Natural killer cell treated with Interleukin-12 subunit alpha and Interleukin-12 subunit beta and Interleukin-15 and Interleukin-18, amount 100 ng/mL, for 72 hours (primary cell): Measurements from ENCODE around the gene CNTN4. TPM values are rescaled to one million over a fixed set of nuclear protein-coding genes. Genes with fewer than 3 reads are reported as not detected.

Source experiments
- ATAC-seq, 2 donors: fragments of 150-1000 bp; cut with Tn5 transposase in 1 of 2; sonication (Bioruptor Pico), chemical (Tn5 transposase) in 1 of 2; 2 replicates each; pipeline ENCODE4 v1.10.0; 2021
- DNase-seq: peaks from one replicate; pipeline ENCODE4 v3.0.0; 2022; ENCODE audit warnings: low spot score
- H3K27ac Mint-ChIP-seq, 2 donors: 1 replicate in 1 of 2; 2 replicates in 1 of 2; pipeline ENCODE4 v1.8.0; 2022; ENCODE audit warnings: mixed read lengths in 2 of 2, mild to moderate bottlenecking in 1 of 2, moderate library complexity in 1 of 2
- H3K27me3 Mint-ChIP-seq, 2 donors: 1 replicate in 1 of 2; 2 replicates in 1 of 2; pipeline ENCODE4 v1.8.0; 2022; ENCODE audit warnings: mixed read lengths in 2 of 2
- H3K36me3 Mint-ChIP-seq: one replicate; pipeline ENCODE4 v1.8.0; 2022; ENCODE audit warnings: mixed read lengths
- H3K4me1 Mint-ChIP-seq, 2 donors: 1 replicate in 1 of 2; 2 replicates in 1 of 2; pipeline ENCODE4 v1.8.0; 2022; ENCODE audit warnings: low read depth in 2 of 2, mixed read lengths in 2 of 2, mild to moderate bottlenecking in 1 of 2
- H3K4me3 Mint-ChIP-seq: one replicate; pipeline ENCODE4 v1.8.0; 2022; ENCODE audit warnings: mixed read lengths
- H3K9me3 Mint-ChIP-seq: 2 replicates; pipeline ENCODE4 v1.8.0; 2022; ENCODE audit warnings: mixed read lengths
- total RNA-seq, 2 donors: library from RNA; stranded (reverse); gene quantifications; one replicate each; pipeline ENCODE4 v1.2.3, GENCODE V29; 2022

Gene CNTN4
- total RNA-seq, 2 donors from 2014 or later, result not detected

GRCh38 chr3:3071136-3071535, 972.5 kb downstream of the CNTN4 start:
- ATAC-seq (no peak), DNase-seq (no peak)
- H3K4me3 Mint-ChIP-seq, result no peak overlapping the region
- no peaks in the 10 kb centered on the region for H3K36me3 Mint-ChIP-seq
- no peak overlapping the region for H3K27ac Mint-ChIP-seq
- no peaks in the 10 kb centered on the region for H3K9me3 Mint-ChIP-seq
- no peaks in the 10 kb centered on the region for H3K4me1 Mint-ChIP-seq
- H3K27me3 Mint-ChIP-seq, result no peaks in the 10 kb centered on the region

DNA sequence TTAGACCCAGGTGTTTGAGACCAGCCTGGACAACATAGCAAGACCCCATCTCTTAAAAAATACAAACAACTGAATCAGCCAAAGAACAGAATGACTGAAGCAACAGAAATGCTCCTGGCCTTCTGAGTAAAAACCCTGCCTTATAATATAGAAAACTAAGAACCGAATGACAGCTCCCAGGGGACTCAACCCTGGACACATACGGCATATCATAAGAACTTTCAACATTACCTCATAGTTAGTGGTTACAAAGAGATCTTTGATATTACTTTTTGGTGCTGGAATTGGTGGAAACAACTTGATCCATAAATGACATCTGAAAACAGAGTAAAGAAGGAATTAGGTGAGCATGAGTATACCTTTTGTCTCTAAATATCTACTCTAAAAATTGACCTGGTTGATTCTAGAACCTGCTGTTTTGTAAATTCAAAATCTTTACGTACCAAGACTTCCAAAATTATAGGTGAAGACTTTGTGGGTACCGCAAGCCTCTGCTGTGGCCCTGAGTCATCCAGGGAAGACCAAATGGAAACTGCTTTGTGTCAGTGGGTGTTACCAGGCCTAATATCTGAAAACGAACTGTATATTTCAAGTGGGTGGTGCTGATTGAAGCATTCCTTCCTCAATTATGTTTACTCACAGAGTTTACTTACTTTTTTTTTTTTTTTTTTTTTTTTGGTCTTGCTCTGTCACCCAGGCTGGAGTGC, 976.0 kb downstream of the CNTN4 start:
- Mint-ChIP-seq H3K4me1 (no peaks in the 10 kb centered on the region), H3K27ac (no peak overlapping the region), H3K27me3 (peaks cover 0 to 3% of the 10 kb centered on the region in 2 donors), H3K36me3 (no peaks in the 10 kb centered on the region), H3K4me3 (no peak overlapping the region), H3K9me3 (no peaks in the 10 kb centered on the region)
- no peak for ATAC-seq
- no peak for DNase-seq

- Mint-ChIP-seq H3K27me3 (peaks cover 0 to 9% of the 10 kb centered on the region in 2 donors), H3K4me3 (no peak overlapping the region), H3K9me3 (no peaks in the 10 kb centered on the region), H3K4me1 (no peaks in the 10 kb centered on the region), H3K36me3 (no peaks in the 10 kb centered on the region), H3K27ac (no peak overlapping the region)
- DNase-seq (no peak), ATAC-seq (no peak)
Measured at GRCh38 chr3:3080309-3080708, 981.6 kb downstream of the CNTN4 start.

GRCh38 chr3:3081381-3082233, 982.9 kb downstream of the CNTN4 start:
- ATAC-seq (no peak), DNase-seq (no peak)
- no peaks in the 10 kb centered on the region for H3K9me3 Mint-ChIP-seq
- H3K4me3 Mint-ChIP-seq, result no peak overlapping the region
- no peaks in the 10 kb centered on the region for H3K36me3 Mint-ChIP-seq
- peaks cover 0 to 2% of the 10 kb centered on the region in 2 donors for H3K4me1 Mint-ChIP-seq
- H3K27ac Mint-ChIP-seq, result no peak overlapping the region
- H3K27me3 Mint-ChIP-seq, result peaks cover 0 to 10% of the 10 kb centered on the region in 2 donors

GRCh38 chr3:3082234-3082924, 983.7 kb downstream of the CNTN4 start:
- DNase-seq, result no peak
- H3K9me3 Mint-ChIP-seq, result no peaks in the 10 kb centered on the region
- H3K27ac Mint-ChIP-seq, result no peak overlapping the region
- peaks cover 0 to 12% of the 10 kb centered on the region in 2 donors for H3K27me3 Mint-ChIP-seq
- no peak overlapping the region for H3K4me3 Mint-ChIP-seq
- H3K36me3 Mint-ChIP-seq, result no peaks in the 10 kb centered on the region
- peaks cover 0 to 2% of the 10 kb centered on the region in 2 donors for H3K4me1 Mint-ChIP-seq
- no peak for ATAC-seq

GRCh38 chr3:3084890-3085289, 986.2 kb downstream of the CNTN4 start:
- Mint-ChIP-seq H3K4me3 (no peak overlapping the region), H3K9me3 (no peaks in the 10 kb centered on the region), H3K27ac (no peak overlapping the region), H3K4me1 (peaks cover 0 to 2% of the 10 kb centered on the region in 2 donors), H3K36me3 (no peaks in the 10 kb centered on the region), H3K27me3 (peaks cover 0 to 12% of the 10 kb centered on the region in 2 donors)
- ATAC-seq (no peak), DNase-seq (no peak)

GRCh38 chr3:3085782-3086181, 987.1 kb downstream of the CNTN4 start:
- Mint-ChIP-seq H3K9me3 (no peaks in the 10 kb centered on the region), H3K4me3 (no peak overlapping the region), H3K36me3 (no peaks in the 10 kb centered on the region), H3K4me1 (peaks cover 0 to 2% of the 10 kb centered on the region in 2 donors), H3K27me3 (peaks cover 0 to 13% of the 10 kb centered on the region in 2 donors), H3K27ac (peak overlapping the region in 1 of 2 donors; percentile 24)
- ATAC-seq (no peak), DNase-seq (no peak)

- H3K4me1 Mint-ChIP-seq, result peaks cover 0 to 2% of the 10 kb centered on the region in 2 donors
- H3K27ac Mint-ChIP-seq, result peak overlapping the region in 1 of 2 donors; percentile 24
- H3K9me3 Mint-ChIP-seq, result no peaks in the 10 kb centered on the region
- H3K36me3 Mint-ChIP-seq, result no peaks in the 10 kb centered on the region
- DNase-seq (no peak), ATAC-seq (no peak)
- no peak overlapping the region for H3K4me3 Mint-ChIP-seq
- H3K27me3 Mint-ChIP-seq, result peaks cover 0 to 17% of the 10 kb centered on the region in 2 donors
Measured at GRCh38 chr3:3086239-3086638, 987.6 kb downstream of the CNTN4 start.

DNA sequence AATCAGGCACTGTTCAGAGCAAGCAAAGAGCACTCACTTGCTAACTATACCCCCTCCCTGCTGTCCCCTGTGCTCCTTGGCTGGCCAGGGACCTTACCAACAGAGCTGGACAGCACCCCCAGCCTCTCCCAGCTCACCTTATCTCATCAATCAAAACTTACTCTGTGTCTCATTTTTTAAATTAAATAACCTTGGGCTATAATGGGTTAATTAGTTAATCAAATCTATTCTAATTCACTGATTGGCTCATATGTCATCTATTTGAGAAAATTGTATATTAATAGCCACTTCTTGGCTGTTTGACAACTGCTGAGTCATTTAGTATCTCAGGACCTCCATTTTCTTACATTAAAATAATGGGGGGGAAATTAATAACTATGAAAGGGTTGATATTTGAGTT, 988.6 kb downstream of the CNTN4 start:
- no peaks in the 10 kb centered on the region for H3K9me3 Mint-ChIP-seq
- peaks cover 0 to 17% of the 10 kb centered on the region in 2 donors for H3K27me3 Mint-ChIP-seq
- H3K36me3 Mint-ChIP-seq, result no peaks in the 10 kb centered on the region
- ATAC-seq (no peak), DNase-seq (no peak)
- H3K27ac Mint-ChIP-seq, result no peak overlapping the region
- H3K4me1 Mint-ChIP-seq, result peaks cover 0 to 2% of the 10 kb centered on the region in 2 donors
- H3K4me3 Mint-ChIP-seq, result no peak overlapping the region

DNA sequence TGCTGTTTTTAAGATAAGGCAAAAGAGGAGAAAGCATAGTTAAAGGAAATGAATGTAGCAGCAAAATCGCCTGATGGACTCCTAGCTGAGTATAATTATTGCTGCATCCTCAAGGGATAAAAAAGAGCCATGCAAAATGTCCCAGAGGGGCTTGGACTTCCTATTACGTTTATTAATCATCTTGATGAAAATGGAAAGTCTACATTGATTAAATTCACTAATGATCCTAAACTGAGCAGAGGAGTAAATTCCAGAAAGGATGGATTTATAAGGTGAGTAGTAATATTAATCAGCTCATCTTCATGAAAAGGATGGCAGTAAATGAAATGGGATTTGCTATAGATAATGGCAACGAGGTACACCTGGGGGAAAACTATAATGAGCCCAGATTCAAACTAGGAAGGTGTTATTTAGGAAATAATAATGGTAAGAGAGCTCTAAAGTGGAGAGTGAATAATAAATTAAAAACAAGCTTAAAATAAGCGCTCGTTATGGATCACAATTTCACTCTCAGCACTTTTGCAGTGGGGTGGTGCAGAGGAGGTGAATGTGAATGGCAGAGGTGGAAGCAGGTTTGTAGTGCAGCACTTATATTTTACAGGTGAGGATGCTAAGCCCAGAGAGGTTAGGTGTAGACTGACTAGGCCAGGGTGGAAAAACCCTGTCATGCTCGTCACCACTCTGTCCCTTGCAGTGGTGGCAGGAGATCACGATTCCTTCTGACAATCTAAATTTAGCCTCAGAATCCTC, 989.2 kb downstream of the CNTN4 start:
- no peak for ATAC-seq
- H3K27ac Mint-ChIP-seq, result no peak overlapping the region

GRCh38 chr3:3089017-3089416, 990.4 kb downstream of the CNTN4 start:
- H3K4me1 Mint-ChIP-seq, result peaks cover 0 to 2% of the 10 kb centered on the region in 2 donors
- H3K27ac Mint-ChIP-seq, result no peak overlapping the region
- no peaks in the 10 kb centered on the region for H3K36me3 Mint-ChIP-seq
- no peaks in the 10 kb centered on the region for H3K9me3 Mint-ChIP-seq
- ATAC-seq (no peak), DNase-seq (no peak)
- no peak overlapping the region for H3K4me3 Mint-ChIP-seq
- peaks cover 0 to 16% of the 10 kb centered on the region in 2 donors for H3K27me3 Mint-ChIP-seq

More for the DNA sequence above, 989.2 kb downstream of the CNTN4 start:
- Mint-ChIP-seq H3K27me3 (peaks cover 0 to 18% of the 10 kb centered on the region in 2 donors), H3K4me3 (no peak overlapping the region), H3K4me1 (peaks cover 0 to 2% of the 10 kb centered on the region in 2 donors), H3K9me3 (no peaks in the 10 kb centered on the region), H3K36me3 (no peaks in the 10 kb centered on the region)
- DNase-seq, result no peak

DNA sequence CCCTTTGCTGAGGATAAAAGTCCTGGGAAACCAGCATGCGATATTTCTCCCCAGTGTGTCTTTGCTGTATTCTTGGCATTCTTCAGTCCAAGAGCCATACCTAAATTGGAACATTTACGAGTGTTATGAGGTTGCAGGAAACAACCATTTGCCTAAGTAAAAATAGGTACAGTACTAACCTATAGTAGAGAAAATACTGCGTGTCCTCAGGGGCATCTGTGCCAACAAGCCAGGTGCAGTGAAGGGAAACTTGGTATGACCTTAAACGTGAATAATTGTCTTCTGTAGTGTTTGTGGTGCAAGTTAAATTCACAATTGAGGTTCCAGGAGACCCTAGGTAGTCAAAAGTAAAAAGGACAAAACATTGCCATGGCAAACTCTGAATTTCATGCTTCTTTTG, 999.3 kb downstream of the CNTN4 start:
- H3K4me1 Mint-ChIP-seq, result no peaks in the 10 kb centered on the region
- no peaks in the 10 kb centered on the region for H3K36me3 Mint-ChIP-seq
- H3K4me3 Mint-ChIP-seq, result no peak overlapping the region
- no peaks in the 10 kb centered on the region for H3K9me3 Mint-ChIP-seq
- peaks cover 0 to 14% of the 10 kb centered on the region in 2 donors for H3K27me3 Mint-ChIP-seq
- DNase-seq (no peak), ATAC-seq (no peak)
- no peak overlapping the region for H3K27ac Mint-ChIP-seq
